ENCODE measurements around the gene ATF4. TPM values are rescaled to one million over a fixed set of nuclear protein-coding genes. Genes with fewer than 3 reads are reported as not detected.
A peak's percentile ranks its signal among the peaks of the same experiment; 100 is the strongest.

The ATF4 gene
- total RNA-seq, 1 donor from 2014 or later, result 508 TPM

- no peaks in the 10 kb centered on the region for H3K36me3 ChIP-seq (ENCODE audit: insufficient read depth, low read length)
- no peaks in the 10 kb centered on the region for H3K4me1 ChIP-seq (ENCODE audit: insufficient read depth, low read length)
- H3K9me3 Mint-ChIP-seq (ENCODE audit: unreplicated experiment), result no peaks in the 10 kb centered on the region
- no peak overlapping the region for H3K4me3 Mint-ChIP-seq (ENCODE audit: unreplicated experiment)
- H3K27ac ChIP-seq (ENCODE audit: low read depth, low read length), result no peak overlapping the region
- peaks cover 57% of the 10 kb centered on the region for H3K27me3 ChIP-seq (ENCODE audit: insufficient read depth, low read length)
- H4K20me1 ChIP-seq (ENCODE audit: insufficient read depth, low read length), result no peaks in the 10 kb centered on the region
- DNase-seq (ENCODE audit: low read depth), result no peak
- no peak for FAIRE-seq
- H3K4me3 ChIP-seq (ENCODE audit: insufficient read depth, low read depth, low read length), result no peak overlapping the region
- H3K4me1 Mint-ChIP-seq (ENCODE audit: low read depth, unreplicated experiment), result no peaks in the 10 kb centered on the region
- H3K27me3 Mint-ChIP-seq (ENCODE audit: low read depth, unreplicated experiment), result peaks cover 43% of the 10 kb centered on the region
- peaks cover 3% of the 10 kb centered on the region for H3K36me3 Mint-ChIP-seq (ENCODE audit: low read depth, unreplicated experiment)
- TF ChIP-seq CTCF (IDR thresholded peaks at IDR 0.05; ENCODE audit: insufficient read depth, low read depth, low read length) (peak; percentile 29), EZH2 (IDR thresholded peaks at IDR 0.05; ENCODE audit: insufficient read depth, low read length) (no peak)
- no peak overlapping the region for H3K9ac ChIP-seq (ENCODE audit: low read length)
- no peak overlapping the region for H3K4me2 ChIP-seq (ENCODE audit: low read length)
- no peaks in the 10 kb centered on the region for H3K9me3 ChIP-seq (ENCODE audit: insufficient read depth, low read depth, low read length)
- no peak overlapping the region for H3K27ac Mint-ChIP-seq (ENCODE audit: unreplicated experiment)
- H3K79me2 ChIP-seq (ENCODE audit: insufficient read depth, low read length), result no peaks in the 10 kb centered on the region
- H2AFZ ChIP-seq (ENCODE audit: low read depth, low read length), result no peak overlapping the region
These were observed 39.2 kb downstream of the ATF4 start for GRCh38 chr22:39559456-39560105.

- H3K9me3 Mint-ChIP-seq (ENCODE audit: unreplicated experiment), result no peaks in the 10 kb centered on the region
- FAIRE-seq, result no peak
- no peaks in the 10 kb centered on the region for H4K20me1 ChIP-seq (ENCODE audit: insufficient read depth, low read length)
- no peak overlapping the region for H3K4me3 Mint-ChIP-seq (ENCODE audit: unreplicated experiment)
- peaks cover 57% of the 10 kb centered on the region for H3K27me3 ChIP-seq (ENCODE audit: insufficient read depth, low read length)
- no peak overlapping the region for H3K27ac Mint-ChIP-seq (ENCODE audit: unreplicated experiment)
- peaks cover 3% of the 10 kb centered on the region for H3K36me3 Mint-ChIP-seq (ENCODE audit: low read depth, unreplicated experiment)
- no peak overlapping the region for H3K4me2 ChIP-seq (ENCODE audit: low read length)
- H3K27me3 Mint-ChIP-seq (ENCODE audit: low read depth, unreplicated experiment), result peaks cover 43% of the 10 kb centered on the region
- H3K4me3 ChIP-seq (ENCODE audit: insufficient read depth, low read depth, low read length), result no peak overlapping the region
- H3K9ac ChIP-seq (ENCODE audit: low read length), result no peak overlapping the region
- H3K9me3 ChIP-seq (ENCODE audit: insufficient read depth, low read depth, low read length), result peaks cover under 1% of the 10 kb centered on the region
- no peaks in the 10 kb centered on the region for H3K4me1 Mint-ChIP-seq (ENCODE audit: low read depth, unreplicated experiment)
- no peaks in the 10 kb centered on the region for H3K79me2 ChIP-seq (ENCODE audit: insufficient read depth, low read length)
- no peak for DNase-seq (ENCODE audit: low read depth)
- TF ChIP-seq EZH2 (IDR thresholded peaks at IDR 0.05; ENCODE audit: insufficient read depth, low read length) (no peak), CTCF (IDR thresholded peaks at IDR 0.05; ENCODE audit: insufficient read depth, low read depth, low read length) (no peak)
- H3K36me3 ChIP-seq (ENCODE audit: insufficient read depth, low read length), result no peaks in the 10 kb centered on the region
- H2AFZ ChIP-seq (ENCODE audit: low read depth, low read length), result no peak overlapping the region
- H3K4me1 ChIP-seq (ENCODE audit: insufficient read depth, low read length), result no peaks in the 10 kb centered on the region
- no peak overlapping the region for H3K27ac ChIP-seq (ENCODE audit: low read depth, low read length)
These were observed 39.8 kb downstream of the ATF4 start for GRCh38 chr22:39560127-39560526.

- Histone ChIP-seq H3K4me3 (ENCODE audit: insufficient read depth, low read depth, low read length) (no peak overlapping the region), H3K9ac (ENCODE audit: low read length) (no peak overlapping the region), H4K20me1 (ENCODE audit: insufficient read depth, low read length) (no peaks in the 10 kb centered on the region), H2AFZ (ENCODE audit: low read depth, low read length) (no peak overlapping the region), H3K79me2 (ENCODE audit: insufficient read depth, low read length) (no peaks in the 10 kb centered on the region), H3K27ac (ENCODE audit: low read depth, low read length) (no peak overlapping the region), H3K36me3 (ENCODE audit: insufficient read depth, low read length) (no peaks in the 10 kb centered on the region), H3K9me3 (ENCODE audit: insufficient read depth, low read depth, low read length) (peaks cover 3% of the 10 kb centered on the region), H3K27me3 (ENCODE audit: insufficient read depth, low read length) (peaks cover 36% of the 10 kb centered on the region), H3K4me2 (ENCODE audit: low read length) (no peak overlapping the region), H3K4me1 (ENCODE audit: insufficient read depth, low read length) (no peaks in the 10 kb centered on the region)
- Mint-ChIP-seq H3K4me1 (ENCODE audit: low read depth, unreplicated experiment) (no peaks in the 10 kb centered on the region), H3K36me3 (ENCODE audit: low read depth, unreplicated experiment) (no peaks in the 10 kb centered on the region), H3K27me3 (ENCODE audit: low read depth, unreplicated experiment) (peaks cover 26% of the 10 kb centered on the region), H3K4me3 (ENCODE audit: unreplicated experiment) (no peak overlapping the region), H3K27ac (ENCODE audit: unreplicated experiment) (no peak overlapping the region), H3K9me3 (ENCODE audit: unreplicated experiment) (no peaks in the 10 kb centered on the region)
- no peak for TF ChIP-seq EZH2 (IDR thresholded peaks at IDR 0.05; ENCODE audit: insufficient read depth, low read length)
- no peak for TF ChIP-seq CTCF (IDR thresholded peaks at IDR 0.05; ENCODE audit: insufficient read depth, low read depth, low read length)
- no peak for DNase-seq (ENCODE audit: low read depth)
- no peak for FAIRE-seq
These were observed 42.6 kb downstream of the ATF4 start for GRCh38 chr22:39562839-39563489.
